GM12891 (cell line): ENCODE data around the gene GPR152.
A peak's percentile ranks its signal among the peaks of the same experiment; 100 is the strongest.

ENCODE experiments used
- POLR2A ChIP-seq: IDR thresholded peaks from 2 replicates; pipeline ENCODE4 v1.6.1; 2011; ENCODE audit warnings: low read depth, low read length, control low read depth
- POLR2AphosphoS5 ChIP-seq: IDR thresholded peaks from 2 replicates; pipeline ENCODE4 v1.6.1; 2011; ENCODE audit warnings: low read depth, low read length, control low read depth
- TAF1 ChIP-seq: IDR thresholded peaks from 2 replicates; pipeline ENCODE4 v1.6.1; 2011; ENCODE audit warnings: low read depth, low read length, control low read depth

DNA sequence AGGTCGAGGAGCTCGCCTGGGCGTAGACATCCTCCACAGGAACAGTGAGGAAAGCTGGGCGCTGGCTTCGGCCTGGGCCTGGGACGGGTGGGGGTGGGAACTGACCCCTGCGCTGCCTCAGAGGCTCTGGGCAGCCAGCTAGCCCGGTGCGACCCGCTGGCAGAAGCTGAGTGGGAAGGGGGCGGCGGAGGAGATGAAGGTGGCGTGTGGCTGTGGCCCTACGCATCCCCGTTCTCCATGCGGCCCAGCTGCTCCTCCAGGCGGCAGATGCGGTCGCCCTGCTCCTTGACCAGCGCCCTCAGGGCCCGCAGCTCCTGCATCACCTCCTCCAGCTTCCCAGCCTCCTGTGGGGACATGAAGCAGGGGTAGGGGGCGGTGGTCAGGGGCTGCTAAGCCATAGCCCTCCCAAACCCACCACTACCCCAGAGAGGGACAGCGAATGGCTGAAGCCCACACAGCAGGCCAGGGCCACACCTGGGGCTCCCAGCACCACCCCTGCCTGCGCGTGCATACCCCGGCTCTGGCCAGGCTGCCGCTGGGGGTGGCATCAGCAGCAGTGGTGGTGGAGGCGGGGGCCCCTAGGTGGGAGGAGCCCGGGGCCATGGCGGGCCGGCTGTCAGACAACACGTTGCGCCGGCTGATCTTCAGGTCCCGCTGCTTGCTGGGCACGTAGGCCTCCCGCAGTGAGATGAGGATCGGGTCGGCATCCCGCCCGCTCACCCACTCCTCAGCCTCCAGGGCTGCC lies 14.2 kb downstream of the GPR152 start:
- TF ChIP-seq POLR2AphosphoS5: peak; percentile 21; the same call in 1 of the 2 replicates
- TF ChIP-seq POLR2A: no peak
- TF ChIP-seq TAF1: no peak
